SH-SY5Y (cell line): Measurements from ENCODE around the gene EMD.

Source experiments
- GATA2 ChIP-seq: IDR thresholded peaks from 2 replicates; pipeline ENCODE4 v1.6.1; 2011; ENCODE audit warnings: mild to moderate bottlenecking, low read depth, low read length
- GATA3 ChIP-seq: IDR thresholded peaks from 2 replicates; pipeline ENCODE4 v1.6.1; 2011; ENCODE audit warnings: low read depth, mild to moderate bottlenecking, low read length, moderate library complexity

Gene EMD

DNA sequence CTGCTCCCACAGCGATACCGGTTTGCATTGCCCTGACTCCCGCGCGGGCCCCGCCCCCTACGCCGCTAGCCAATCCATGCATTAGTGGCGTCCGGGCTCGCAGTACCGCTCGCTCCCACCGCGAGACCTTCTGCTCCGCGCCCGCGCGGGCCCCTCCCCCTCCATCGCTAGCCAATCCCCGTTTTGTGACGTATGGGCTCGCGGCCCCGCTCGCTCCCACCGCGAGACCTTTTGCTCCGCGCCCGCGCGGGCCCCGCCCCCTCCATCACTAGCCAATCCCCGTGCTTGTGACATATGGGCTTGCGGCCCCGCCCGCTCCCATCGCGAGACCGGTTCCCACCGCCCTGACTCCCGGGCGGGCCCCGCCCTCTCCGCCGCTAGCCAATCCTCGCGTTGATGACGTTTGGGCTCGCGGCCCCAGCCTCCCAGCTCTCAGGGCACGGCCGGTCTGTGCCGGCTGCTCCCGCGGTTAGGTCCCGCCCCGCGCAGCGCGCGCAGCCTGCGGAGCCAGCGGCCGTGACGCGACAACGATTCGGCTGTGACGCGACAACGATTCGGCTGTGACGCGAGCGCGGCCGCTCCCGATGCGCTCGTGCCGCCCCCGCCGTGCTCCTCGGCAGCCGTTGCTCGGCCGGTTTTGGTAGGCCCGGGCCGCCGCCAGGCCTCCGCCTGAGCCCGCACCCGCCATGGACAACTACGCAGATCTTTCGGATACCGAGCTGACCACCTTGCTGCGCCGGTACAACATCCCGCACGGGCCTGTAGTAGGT is at the start of gene EMD:
Gene EMD, plus strand, starts transcription at position 497 of the 770 bp plus-strand sequence. Its CDS starts 190 bp downstream, at position 687.
- TF ChIP-seq GATA2 (no peak), GATA3 (no peak)

DNA sequence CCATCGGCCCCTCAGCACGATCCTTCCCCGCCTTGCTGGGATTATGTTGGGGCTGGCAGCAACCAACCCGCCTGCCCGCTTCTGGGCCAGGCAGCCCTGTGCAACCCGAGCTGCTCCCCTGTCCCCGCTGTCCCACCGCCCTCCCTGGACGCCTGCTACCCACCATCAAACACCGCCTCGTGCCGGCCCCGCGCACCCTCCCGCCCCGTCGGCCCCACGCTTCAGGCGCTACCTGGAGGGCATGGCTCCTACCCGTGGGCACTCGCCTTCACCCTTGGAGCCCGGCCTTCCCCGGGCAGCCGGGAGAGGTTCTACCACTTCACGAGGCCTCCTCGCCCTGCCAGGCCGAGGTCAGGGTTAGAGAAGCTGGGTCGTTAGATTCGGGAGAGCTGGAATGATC is 46.5 kb upstream of the EMD start:
- TF ChIP-seq GATA3 (no peak), GATA2 (no peak)

DNA sequence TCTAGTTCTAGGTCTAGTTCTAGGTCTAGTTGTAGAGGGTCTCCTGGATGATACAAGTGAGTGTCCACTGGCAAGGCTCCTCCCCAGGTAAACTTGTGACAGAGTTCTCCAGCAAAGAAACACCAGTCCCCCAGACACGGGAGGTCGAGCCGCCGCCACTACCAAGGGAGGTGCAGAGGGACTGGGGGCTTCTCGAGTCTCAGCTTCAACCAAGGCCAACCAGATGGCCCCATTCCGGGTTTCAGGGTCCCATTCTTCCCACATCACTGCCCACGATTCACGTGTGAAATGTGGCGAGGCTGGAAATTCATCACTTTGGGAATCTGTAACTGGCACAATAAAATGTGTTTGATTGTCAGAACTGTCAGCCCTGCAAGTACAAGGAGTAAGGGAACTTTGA is 46.0 kb upstream of the EMD start:
- no peak for TF ChIP-seq GATA3
- TF ChIP-seq GATA2 = no peak

DNA sequence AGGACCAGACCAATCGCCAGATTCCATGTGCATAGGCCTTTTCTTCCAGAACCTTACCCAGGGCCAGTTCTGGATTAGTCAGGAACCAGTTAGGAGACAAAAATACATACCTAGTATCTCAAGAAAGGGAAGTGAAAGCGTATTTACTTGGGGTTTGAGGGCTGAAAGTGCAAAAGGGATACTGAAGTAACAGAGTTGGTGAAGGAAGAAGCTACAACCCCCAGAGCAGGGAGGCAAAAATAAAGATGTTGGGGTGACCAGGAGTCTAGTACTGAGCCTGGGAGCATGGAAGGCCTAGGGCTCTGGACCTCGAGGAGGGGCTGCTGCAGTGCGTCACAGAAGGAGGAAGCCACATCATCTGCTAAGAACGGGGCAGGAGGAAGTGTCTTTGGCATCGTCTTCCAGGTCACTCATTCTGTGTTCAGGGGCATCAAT is 45.2 kb upstream of the EMD start:
- TF ChIP-seq GATA2 = no peak

DNA sequence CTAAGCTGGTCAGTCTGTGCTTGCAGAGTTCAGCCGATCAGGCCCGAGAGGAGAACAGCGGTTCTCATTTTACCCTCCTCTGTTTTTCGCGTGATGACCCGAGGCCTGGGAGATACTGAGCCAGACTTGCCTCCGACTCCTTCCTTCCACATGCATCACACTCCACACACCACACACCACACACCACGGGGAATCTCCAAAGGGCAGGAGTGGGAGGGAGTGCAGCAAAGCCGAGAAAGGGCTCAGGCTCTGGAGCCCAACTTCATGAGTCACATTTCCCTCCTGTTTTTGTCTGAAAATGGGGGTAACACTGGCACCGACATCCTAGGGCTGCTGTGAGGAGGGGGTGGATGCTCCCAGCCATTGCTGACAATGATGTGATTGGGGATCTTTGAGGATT is 44.6 kb upstream of the EMD start:
- TF ChIP-seq GATA2 = no peak
- no peak for TF ChIP-seq GATA3

DNA sequence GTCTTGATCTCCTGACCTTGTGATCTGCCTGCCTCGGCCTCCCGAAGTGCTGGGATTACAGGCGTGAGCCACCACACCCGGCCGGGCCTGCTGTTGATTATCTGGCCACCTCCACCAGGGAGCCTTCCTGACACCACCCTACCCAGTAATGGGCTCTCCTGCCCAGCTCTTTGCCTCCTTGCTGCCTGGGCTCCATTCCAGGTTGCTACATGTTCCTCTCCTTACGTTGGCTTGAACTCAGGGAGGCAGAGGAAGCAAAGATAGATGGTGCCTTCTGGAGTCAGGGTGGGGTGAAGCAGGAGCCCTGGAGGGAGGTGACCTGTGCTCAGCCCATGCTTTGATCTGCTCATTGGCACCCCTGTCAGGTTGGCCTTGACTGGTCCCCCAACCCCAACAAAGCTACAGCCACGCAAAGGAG is 31.0 kb upstream of the EMD start:
- TF ChIP-seq GATA3 (no peak), GATA2 (no peak)

DNA sequence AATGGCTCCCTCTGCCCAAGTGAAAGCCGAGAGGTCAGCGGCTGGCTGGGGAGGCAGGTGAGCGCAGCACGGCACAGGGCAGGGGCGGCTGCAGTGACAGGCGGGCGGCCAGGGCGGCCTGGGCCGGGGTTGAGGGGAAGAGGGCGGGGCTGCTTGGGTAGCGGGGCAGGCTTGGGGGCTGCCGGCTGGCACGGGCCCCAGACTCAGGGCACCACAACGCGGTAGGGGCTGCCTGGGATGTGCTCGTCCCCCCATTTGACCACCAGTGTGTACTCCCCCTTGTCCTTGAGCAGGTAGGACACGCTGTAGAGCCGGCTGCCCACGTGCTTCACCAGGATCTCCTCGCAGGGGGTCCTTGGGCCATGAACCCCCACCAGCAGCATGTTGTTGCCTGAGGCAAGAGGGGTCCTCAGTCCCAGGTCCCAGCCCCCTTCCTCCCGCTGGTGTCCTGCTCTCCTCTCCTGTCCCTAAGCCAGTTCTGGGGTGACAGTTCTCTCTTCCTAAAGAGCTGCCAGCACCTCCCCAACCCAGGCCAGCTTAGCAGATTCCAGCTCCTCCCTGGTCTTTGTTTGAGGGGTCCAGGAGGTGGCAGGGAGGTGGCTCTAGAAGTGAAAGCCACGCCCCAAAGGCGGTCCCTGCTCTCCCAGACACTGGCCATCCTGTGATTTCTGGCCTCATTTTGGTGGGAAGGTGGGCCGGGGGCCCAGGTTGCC is 30.3 kb upstream of the EMD start:
- TF ChIP-seq GATA2 (no peak), GATA3 (no peak)

DNA sequence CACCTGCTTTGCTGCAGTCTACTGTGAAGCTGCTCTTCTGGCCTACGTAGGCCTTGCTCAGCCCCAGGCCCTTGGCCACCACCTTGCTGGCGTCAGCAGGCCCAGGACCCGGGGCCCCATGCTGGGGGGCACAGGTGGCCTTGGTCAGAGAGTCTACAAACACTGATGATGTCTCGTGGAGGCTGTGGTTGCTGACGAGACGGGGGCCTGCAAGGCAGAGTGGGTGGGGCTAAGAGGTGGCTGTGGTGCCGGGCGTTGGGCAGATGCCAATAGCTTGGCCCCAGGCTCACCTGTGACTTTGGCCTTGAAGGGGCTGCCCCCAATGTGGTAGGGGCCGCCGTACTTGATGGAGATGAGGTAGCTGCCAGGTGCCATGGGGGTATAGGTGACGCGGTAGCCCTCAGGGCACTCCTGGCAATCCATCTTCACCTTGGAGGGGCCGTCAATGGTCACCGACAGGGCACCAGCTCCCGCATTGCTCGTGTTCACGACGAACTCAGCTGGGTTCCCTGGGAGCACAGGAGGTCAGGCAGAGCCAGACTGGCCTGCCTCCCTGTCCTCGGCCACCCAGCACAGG is 29.6 kb upstream of the EMD start:
- TF ChIP-seq GATA2 (no peak), GATA3 (no peak)

DNA sequence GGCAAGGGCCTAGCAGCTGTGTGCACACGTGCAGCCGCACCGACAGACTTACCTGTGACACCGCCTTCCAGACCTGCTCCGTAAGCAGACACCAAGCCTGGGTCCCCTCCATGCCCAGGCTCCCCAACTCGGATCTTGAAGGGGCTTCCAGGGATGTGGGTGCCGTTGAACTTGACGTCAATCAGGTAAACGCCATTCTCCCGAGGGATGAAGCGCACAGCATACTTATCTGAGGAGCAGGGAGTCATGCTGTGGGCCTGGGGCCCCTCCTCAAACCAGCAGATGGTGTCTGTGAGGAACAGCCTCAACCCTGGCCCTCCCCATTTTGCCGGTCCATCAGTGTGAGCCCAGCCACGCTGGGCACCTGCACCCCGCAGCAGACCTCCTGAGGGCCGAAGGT is 29.1 kb upstream of the EMD start:
- TF ChIP-seq GATA2 (no peak), GATA3 (no peak)

DNA sequence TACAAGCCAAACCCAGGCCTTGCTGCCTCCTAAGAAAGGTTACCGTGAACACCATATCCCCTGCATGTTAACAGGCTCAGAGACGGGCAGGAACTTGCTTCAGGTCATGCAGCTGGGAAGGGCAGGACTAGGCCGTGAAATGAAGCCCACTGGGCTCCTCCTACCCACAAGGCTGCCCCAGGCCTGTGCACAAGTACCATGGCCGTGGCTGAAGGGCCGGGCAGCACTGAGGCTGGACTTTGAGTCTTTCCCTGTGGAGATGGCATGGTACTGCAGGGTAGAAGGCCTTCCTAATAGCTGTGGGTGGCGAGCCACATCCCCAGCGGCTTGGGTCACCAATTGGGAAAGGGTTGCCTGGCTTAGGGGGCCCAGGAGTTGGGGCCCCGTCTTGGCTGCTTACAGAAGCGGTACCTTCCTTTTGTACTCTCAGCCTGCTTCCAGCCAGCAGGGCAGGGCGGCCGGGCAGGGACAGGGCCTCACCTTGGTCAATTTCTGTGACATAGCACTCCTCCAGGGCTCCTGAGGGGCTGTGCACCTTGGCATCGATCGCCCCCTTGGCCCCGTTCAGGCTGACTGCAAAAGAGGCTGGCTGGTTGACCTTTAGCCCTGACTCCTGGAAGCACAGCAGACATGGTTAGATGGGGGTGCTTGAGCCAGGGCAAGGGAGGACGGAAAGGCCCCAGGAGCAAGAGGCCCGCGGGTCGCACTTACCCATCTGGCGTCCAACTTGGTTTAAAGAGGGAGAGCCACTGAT is 28.5 kb upstream of the EMD start:
- TF ChIP-seq GATA3 (no peak), GATA2 (no peak)

DNA sequence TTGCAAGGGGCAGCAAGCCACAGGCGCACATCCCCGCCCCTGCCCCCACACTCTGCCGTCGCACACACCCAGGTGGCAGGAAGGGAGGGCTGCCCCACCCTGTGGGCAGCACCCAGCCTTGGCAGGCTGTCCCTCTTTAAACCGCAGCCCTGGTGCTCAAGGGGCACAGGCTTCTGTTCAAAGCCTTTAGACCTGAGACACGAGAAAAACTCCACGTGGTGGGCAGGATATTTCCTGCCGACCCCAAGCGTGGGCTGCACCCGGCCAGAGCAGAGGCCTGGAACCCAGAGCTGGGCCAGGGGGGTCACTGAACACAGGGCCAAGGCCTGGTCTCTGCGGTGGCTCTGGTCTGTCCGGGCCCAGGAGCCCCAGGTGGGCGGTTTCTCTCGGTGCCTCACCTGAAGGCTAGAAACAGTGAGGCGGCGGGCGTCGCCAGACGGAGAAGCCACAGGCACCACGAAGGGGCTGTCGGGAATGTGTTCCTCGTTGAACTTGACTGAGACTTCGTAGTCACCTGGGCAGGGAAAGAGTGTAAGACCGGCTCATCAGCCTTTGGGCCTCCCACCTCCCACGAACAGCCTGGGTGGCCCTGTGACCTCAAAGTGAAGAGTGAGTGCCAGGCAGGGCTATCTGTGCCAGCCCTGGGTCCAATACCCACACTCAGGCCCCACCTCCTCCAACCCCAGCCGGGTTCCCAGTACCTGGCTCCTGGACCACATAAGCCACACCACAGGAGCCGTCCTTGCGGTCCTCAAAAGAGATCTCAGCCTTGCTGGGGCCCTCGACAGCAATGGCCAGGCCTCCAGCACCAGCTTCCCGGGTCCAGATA is 27.7 kb upstream of the EMD start:
- TF ChIP-seq GATA2 (no peak), GATA3 (no peak)

DNA sequence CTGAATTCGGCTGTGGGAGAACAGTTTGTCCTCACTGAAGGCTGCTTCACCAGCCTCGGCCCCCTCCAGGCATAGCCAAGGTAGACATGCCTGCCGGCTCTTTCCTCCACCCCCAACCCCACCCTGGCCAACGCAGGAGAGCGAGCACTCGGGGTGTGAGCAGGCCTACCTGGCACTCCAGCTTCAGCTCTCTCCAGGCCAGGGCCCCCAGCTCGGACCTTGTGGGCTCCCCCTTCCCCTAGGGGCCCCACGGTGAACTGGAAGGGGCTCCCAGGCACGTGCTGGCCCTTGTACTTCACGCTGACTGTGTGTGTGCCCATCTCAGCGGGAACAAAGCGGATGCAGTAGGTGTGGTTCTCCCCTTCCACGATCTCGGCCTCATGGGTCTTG is 27.1 kb upstream of the EMD start:
- TF ChIP-seq GATA2 (no peak), GATA3 (no peak)

DNA sequence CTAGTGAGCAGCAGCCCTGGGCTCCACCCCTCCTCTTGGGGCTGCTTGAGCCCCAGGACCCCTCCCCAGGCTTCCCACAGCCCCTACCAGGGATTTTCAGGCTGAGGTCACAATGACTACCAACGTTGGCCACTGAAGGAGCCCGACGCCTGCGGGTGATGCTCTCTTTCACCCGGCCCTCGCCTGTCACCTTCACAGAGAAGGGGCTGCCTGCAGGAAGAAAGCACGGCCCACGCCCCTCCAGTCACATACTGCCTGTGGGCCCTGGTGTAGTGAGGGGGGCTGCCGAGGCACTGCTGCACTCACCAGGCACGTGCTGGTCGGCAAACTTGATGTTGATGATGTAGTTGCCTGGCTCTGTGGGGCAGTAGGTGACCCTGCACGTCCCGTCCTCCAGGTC is 26.6 kb upstream of the EMD start:
- TF ChIP-seq GATA2 = no peak
- no peak for TF ChIP-seq GATA3
